Astrocyte (in vitro differentiated cells and primary cell): ENCODE measurements around the gene SNX32.

ENCODE experiments used
- EZH2 ChIP-seq: IDR thresholded peaks from 2 replicates; pipeline ENCODE4 v1.6.1; 2012; ENCODE audit warnings: mild to moderate bottlenecking, low read length, inconsistent platforms; ENCODE audit not compliant: insufficient read depth
- TF ChIP-seq, protein P1 (sequence below): IDR thresholded peaks from 2 replicates; pipeline ENCODE4 v1.5.1; 2011; ENCODE audit warnings: low read depth, mild to moderate bottlenecking, inconsistent platforms, low read length, moderate library complexity; ENCODE audit not compliant: insufficient read depth

DNA sequence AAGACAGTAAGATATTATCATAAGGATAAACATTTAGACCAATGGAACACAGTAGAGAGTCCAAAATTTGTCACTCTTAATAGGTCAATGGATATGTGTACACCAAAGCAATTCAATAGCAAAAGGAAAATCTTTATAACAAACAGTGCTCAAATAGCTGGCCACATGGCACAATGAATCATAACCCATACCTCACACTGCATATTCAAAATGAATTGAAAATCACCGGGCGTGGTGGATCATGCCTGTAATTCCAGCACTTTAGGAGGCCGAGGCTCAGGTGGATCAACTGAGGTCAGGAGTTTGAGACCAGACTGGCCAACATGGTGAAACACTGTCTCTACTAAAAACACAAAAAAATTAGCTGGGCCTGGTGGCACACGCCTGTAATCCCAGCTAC is 8.4 kb downstream of the SNX32 start:
- TF ChIP-seq, protein P1, sequence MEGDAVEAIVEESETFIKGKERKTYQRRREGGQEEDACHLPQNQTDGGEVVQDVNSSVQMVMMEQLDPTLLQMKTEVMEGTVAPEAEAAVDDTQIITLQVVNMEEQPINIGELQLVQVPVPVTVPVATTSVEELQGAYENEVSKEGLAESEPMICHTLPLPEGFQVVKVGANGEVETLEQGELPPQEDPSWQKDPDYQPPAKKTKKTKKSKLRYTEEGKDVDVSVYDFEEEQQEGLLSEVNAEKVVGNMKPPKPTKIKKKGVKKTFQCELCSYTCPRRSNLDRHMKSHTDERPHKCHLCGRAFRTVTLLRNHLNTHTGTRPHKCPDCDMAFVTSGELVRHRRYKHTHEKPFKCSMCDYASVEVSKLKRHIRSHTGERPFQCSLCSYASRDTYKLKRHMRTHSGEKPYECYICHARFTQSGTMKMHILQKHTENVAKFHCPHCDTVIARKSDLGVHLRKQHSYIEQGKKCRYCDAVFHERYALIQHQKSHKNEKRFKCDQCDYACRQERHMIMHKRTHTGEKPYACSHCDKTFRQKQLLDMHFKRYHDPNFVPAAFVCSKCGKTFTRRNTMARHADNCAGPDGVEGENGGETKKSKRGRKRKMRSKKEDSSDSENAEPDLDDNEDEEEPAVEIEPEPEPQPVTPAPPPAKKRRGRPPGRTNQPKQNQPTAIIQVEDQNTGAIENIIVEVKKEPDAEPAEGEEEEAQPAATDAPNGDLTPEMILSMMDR, result no peak
- no peak for TF ChIP-seq EZH2
